ENCODE data around the gene ADAT1.

ADAT1 gene, protein sequence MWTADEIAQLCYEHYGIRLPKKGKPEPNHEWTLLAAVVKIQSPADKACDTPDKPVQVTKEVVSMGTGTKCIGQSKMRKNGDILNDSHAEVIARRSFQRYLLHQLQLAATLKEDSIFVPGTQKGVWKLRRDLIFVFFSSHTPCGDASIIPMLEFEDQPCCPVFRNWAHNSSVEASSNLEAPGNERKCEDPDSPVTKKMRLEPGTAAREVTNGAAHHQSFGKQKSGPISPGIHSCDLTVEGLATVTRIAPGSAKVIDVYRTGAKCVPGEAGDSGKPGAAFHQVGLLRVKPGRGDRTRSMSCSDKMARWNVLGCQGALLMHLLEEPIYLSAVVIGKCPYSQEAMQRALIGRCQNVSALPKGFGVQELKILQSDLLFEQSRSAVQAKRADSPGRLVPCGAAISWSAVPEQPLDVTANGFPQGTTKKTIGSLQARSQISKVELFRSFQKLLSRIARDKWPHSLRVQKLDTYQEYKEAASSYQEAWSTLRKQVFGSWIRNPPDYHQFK

DNA sequence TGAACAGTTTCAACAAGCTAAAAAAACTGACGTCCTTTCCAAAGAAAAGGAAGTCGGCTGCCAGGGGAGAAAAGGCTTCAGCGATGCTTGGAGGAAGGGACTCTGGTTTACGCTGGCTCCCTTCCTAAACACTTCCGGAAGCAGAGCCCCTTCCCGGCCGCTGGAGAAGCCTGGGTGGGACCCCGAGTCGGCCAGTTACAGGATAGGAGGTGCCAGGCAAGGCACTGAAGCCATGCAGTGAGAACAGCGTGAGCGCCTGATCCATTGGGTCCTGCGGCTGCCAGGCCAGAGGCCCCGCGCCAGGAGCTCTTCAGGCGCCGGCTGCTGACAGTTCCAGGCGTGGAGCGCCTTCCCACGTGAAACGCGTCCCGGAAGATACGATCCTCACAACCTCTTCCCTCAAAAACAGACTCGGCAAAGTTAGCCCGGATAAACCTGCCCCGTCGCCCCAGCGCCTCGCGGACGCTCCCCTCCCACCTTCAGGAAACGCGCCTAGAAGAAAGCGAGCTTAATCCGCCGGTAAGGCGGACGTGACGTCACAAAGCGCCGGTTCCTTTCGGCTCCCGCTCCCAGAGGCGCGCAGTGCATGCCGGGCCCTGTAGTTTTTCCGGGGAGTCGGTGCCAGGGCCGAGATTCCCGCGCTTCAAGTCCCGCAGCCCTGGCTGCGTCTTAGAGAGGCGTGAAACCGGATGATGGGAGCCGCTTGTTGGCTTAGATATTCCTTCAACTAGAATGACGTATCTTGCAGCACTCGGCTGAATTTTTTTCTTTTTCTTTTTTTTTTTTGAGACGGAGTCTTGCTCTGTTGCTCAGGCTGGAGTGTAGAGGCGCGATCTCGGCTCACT is at the start of gene ADAT1:
Gene ADAT1, minus strand, starts transcription at position 521 of the 845 bp plus-strand sequence. CDS start 2,482 bp downstream, outside the sequence.
- peak; percentile 67 to 96 (median 94) for DNase-seq

- DNase-seq: no peak
These were observed 44.4 kb upstream of the ADAT1 start for GRCh38 chr16:75667503-75667902.

GRCh38 chr16:75660726-75661302 is 37.7 kb upstream of the ADAT1 start:
- DNase-seq: peak in 2 of 14 donors; percentile 11 to 14

DNA sequence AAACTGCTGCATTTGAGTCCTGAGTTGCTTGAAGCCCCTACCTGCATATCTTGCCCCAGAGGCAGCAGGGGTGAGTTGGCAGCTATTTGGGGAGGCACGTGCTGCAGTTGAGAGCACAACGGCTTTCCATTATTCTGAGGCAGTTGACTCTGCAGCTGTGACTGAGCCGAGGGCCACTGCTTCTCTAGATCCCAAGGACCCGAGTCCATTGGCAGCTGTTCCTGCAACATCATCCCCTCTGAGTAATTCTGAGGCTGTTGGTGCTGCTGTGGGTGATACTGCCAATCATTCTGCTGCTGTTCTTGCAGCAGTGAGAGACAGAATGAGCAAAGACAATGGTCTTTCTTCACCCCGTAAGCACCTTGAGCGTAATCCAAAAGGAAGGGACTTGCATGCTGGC is 37.2 kb upstream of the ADAT1 start:
- DNase-seq: peak in 7 of 14 donors; percentile 5 to 52 (median 19)

GRCh38 chr16:75658175-75658574 is 35.1 kb upstream of the ADAT1 start:
- no peak for DNase-seq

GRCh38 chr16:75653922-75654321 is 30.8 kb upstream of the ADAT1 start:
- DNase-seq: no peak

DNA sequence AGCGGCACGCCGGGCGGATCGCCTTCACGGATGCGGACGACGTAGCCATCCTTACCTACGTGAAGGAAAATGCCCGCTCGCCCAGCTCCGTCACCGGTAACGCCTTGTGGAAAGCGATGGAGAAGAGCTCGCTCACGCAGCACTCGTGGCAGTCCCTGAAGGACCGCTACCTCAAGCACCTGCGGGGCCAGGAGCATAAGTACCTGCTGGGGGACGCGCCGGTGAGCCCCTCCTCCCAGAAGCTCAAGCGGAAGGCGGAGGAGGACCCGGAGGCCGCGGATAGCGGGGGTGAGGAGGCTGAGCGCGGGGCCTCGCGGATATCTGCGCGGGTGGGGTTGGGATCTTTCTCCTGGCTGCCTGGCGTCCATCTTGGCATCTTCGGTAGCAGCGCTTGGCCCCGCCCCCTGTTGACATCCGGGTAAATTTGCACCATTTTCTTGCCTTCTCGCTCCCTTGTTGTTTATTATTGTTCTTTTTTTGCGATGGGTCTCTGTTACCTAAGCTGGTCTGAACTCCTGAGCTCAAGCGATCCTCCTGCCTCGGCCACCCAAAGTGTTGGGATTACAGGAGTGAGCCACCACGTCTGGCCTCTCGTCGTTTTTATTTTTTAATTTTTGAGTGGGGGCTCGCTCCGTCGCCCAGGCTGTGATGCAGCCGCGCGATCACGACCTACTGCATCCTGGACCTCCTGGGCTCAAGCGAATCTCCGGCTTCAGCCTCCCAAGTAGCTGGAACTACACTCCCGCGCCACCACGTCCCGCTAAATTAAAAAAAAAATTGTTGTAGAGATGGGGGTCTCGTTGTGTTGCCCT is 25.4 kb upstream of the ADAT1 start:
- DNase-seq: peak; percentile 22 to 84 (median 74)

GRCh38 chr16:75647492-75648264 is 24.6 kb upstream of the ADAT1 start, which contains the start of the genes KARS1 and TERF2IP:
Gene KARS1, minus strand, starts transcription at chr16:75647665. Its CDS starts 26 bp downstream, at chr16:75647639.
Gene TERF2IP, plus strand, starts transcription at chr16:75647773. Its CDS starts 110 bp downstream, at chr16:75647883.
- DNase-seq: peak; percentile 38 to 96 (median 93)

DNA sequence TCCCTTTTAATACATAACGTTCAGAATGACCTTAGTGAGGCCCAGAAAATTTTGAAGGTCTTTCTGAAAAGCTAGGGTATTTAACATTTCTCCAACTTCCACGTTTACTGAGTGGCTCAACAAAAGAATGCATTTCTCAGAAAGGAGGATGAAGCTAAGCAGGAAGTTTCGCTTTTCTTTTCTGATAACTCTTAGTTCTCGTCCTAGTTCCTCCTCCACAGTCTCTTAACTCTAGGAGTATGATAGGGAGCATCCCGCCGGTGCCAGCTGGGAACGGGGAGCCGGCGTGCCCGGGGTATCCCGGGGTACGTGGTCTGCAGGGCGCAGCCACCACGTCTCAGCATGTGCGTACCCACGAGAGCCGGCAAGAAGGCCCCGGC is 24.0 kb upstream of the ADAT1 start:
- DNase-seq: peak in 1 of 14 donors; percentile 43

DNA sequence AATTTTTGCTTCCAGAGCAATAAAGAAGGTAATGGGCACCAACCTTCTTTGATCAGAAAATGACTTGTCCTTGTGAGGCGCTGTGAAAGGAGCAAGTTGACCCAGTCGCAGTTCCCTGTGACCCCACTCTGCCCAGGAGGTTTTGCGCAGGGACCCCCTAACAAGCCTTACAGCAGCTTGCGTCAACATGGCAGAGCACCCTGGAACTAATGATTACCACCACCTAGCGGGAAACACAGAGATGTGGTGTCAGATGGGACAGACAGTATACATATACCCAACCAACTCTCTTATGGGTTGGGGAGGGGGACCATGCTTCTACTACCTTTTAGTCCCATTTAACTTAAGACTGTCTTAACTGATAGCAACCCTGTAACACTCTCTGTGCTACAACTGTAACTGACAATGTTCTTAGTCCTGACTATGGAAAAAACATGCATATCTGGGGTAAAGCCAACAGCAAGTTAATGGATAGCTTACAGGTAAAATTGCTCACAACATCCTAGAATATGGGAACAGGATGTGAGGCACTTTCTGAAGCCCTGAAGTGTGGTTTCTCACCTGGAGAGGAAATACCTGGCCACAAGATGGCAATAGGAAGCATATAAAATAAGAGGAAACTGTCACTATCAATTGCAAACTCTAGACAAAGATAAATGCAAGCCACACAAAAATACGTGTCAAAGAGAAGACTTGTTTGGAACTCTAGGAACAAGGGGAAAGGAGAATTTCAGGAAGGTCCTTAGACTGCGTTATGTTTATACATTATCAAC is 21.3 kb upstream of the ADAT1 start:
- no peak for DNase-seq

GRCh38 chr16:75640598-75640997 is 17.5 kb upstream of the ADAT1 start:
- no peak for DNase-seq

- DNase-seq: no peak
These were observed 12.0 kb upstream of the ADAT1 start for GRCh38 chr16:75635036-75635435.

GRCh38 chr16:75632857-75633256 is 9.8 kb upstream of the ADAT1 start:
- DNase-seq: no peak

DNA sequence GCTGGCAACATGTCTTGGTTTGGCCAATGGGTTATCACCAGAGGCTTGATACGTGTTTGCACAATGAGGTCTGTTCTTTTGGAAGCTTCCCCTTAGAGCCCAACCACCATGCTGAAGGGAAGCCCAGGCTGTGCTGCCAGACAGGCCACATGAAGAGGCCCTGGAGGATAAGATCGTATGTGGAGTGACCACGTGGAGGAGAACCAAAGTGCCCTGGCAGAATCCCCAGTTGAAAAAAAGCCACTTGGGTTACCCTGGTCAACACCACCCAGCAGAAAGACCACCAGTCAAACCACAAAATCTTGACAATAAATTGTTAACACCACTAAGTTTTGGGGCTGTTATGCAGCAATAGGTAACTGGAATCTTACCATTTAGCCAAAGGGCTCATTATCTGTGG is 7.0 kb upstream of the ADAT1 start:
- DNase-seq: no peak

DNA sequence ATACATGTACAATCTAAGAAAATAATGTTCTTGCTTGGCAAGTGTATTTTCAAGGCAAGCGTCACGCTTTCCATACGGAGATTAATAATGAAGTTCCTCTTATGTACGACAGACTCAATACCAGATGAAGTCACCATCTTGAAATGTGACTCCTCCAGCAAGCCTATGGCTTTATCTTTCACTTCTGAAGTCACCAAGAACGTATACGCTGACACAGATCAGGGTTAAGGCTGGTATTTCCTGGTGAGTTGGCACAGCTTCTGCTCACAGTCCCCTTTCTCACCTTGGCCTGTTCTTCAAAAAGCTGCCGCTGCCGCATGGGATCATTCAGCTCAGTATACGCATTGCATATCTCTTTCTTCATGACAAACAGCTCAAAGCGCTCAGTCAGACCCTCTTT is 6.1 kb upstream of the ADAT1 start:
- DNase-seq: no peak

DNA sequence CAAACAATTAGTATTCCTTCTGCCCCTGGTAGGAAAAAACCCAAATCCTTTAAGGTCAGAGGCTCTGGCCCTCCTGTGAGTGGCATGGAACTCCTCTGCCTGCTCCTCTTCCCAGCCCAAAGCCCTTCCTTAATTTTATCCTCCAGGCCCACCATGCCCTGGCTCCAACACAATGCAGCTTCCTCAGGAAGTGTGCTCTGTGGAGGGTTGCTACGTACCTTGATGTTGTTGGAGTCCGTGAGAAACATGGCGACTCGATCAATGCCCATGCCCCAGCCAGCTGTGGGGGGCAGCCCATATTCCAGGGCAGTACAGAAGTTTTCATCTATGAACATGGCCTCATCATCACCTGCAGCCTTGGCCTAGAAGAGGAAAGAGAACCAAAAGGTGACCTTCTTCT is 5.3 kb upstream of the ADAT1 start:
- no peak for DNase-seq

GRCh38 chr16:75627851-75628250 is 4.8 kb upstream of the ADAT1 start:
- no peak for DNase-seq

DNA sequence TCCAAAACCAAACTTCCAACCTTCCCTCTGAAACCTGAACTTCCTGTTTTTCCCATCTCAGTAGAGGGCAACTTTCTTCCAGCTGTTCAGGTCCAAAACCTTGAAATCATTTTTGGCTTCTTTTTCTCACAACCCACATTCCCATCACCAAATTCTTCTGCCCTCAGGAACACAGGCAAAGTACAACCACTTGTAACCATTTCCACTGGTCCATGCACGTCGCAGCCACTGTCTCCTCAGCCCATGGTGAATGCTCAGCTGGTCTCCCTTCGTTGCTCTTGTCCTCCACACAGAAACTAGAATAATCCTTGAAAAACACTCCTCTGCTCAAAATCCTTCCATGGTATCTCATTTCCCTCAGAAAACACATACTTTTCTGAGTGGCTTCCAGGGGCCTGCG is 3.7 kb upstream of the ADAT1 start:
- DNase-seq: no peak

DNA sequence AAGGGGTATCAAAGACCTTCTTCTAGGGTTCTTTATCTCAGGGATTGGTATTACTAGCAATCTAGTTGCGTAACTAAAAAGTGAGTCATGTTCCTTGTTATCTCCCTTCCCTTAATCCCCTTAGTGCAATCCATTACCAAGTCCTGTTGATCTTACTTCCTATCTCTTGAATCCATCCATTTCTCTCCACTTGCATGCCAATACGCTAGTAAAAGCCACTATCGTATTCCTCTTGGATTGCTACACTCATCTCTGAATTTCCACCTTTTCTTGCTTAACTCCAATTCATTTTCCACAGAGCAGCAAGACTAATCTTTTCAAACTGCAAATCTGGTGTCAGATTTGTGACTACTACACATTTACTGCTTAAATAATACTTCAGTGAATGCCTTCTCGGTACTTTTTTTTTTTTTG is 1.8 kb upstream of the ADAT1 start:
- DNase-seq: no peak

DNA sequence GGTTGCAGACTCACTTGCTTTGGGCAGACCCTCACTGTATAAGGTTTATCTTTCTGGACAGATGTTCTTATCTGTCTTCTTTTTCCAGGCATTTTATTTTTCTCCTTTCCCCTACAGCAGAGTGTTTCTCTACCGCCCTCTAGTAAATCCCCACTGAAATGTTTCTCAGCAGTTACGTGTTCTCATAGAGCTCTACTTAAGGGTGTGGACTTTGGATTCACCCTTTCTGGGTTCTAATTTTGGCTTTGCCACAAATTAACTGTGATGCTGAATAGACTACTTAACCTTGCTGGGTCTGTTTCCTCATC is 2.0 kb downstream of the ADAT1 start:
- DNase-seq: no peak

Measured in C1 segment of cervical spinal cord (tissue), 14 donors.